K562 (cell line): ENCODE results near the gene APP. TPM values are rescaled to one million over a fixed set of nuclear protein-coding genes. Genes with fewer than 3 reads are reported as not detected.

Experiments used
- ATAC-seq: fragments of 200-7000 bp; cut with Tn5 transposase; 3 replicates; pipeline ENCODE4 v1.9.1; 2020; ENCODE audit warnings: moderate library complexity
- BruUV-seq: library from RNA; stranded (reverse); fragments of 400-500 nt; replicated peaks from 2 replicates; lab custom pipeline; 2021; lab: Mats Ljungman, UMichigan
- CTCF ChIA-PET: fragments of 300-600 bp; formaldehyde crosslinking; extraction: SDS; loops from one replicate; lab custom pipeline; 2021; ENCODE audit warnings: low intra/inter-chr PET ratio; lab: Yijun Ruan, JAX
- POLR2A ChIA-PET: fragments of 300-600, 350-650 bp; sonication (Branson Sonifier 250); formaldehyde crosslinking; extraction: SDS; loops from one replicate; lab custom pipeline; 2021; ENCODE audit warnings: antibody characterized with exemption, inconsistent platforms; lab: Yijun Ruan, JAX
- DNase-seq, 4 experiments: peaks; one replicate each; pipeline versions ENCODE4 v3.0.0 to v3.0.0-alpha.2; 2011 to 2018; ENCODE audit warnings: low spot score in 3 of 4, mixed read lengths in 3 of 4; ENCODE audit errors: extremely low read depth in 1 of 4
- FAIRE-seq: peaks from 2 replicates; lab custom pipeline; 2011; peaks lifted over from hg19 to GRCh38; lab: Jason Lieb, UNC
- H2AFZ ChIP-seq: 2 replicates; pipeline ENCODE4 v1.6.0; 2011; ENCODE audit warnings: low read depth, low read length, control low read depth, inconsistent platforms
- H3K27ac ChIP-seq: fragments of 200-600 bp; 3 replicates; pipeline ENCODE4 v1.8.0; 2011; ENCODE audit warnings: low read depth, mild to moderate bottlenecking, control low read depth, inconsistent platforms, low read length, moderate library complexity, mixed read lengths; ENCODE audit errors: extremely low read depth
- H3K27me3 ChIP-seq, 2 experiments: fragments of 300-600 bp in 1 of 2; 2 replicates in 1 of 2; 3 replicates in 1 of 2; pipeline versions ENCODE4 v1.6.0 to v1.8.0; 2011; ENCODE audit warnings: inconsistent platforms in 2 of 2, low read length in 2 of 2, mild to moderate bottlenecking in 1 of 2, mixed read lengths in 1 of 2, moderate library complexity in 1 of 2; ENCODE audit not compliant: control insufficient read depth in 2 of 2, insufficient read depth in 2 of 2
- H3K36me3 ChIP-seq: fragments of 300-600 bp; 3 replicates; pipeline ENCODE4 v1.8.0; 2011; ENCODE audit warnings: mild to moderate bottlenecking, low read length, inconsistent platforms; ENCODE audit not compliant: control insufficient read depth, insufficient read depth
- H3K4me1 ChIP-seq, 2 experiments: fragments of 200-600 bp in 1 of 2; replicated peaks in 1 of 2; 2 replicates in 1 of 2; 3 replicates in 1 of 2; pipeline versions ENCODE4 v1.5.1 to v1.8.0; 2011; ENCODE audit warnings: inconsistent platforms in 2 of 2, low read length in 2 of 2, mild to moderate bottlenecking in 1 of 2, mixed read lengths in 1 of 2, moderate library complexity in 1 of 2; ENCODE audit not compliant: control insufficient read depth in 2 of 2, insufficient read depth in 2 of 2
- H3K4me2 ChIP-seq: 2 replicates; pipeline ENCODE4 v1.6.1; 2011; ENCODE audit warnings: low read length, control low read depth, inconsistent platforms, mixed read lengths; ENCODE audit not compliant: insufficient read depth
- H3K4me3 ChIP-seq: fragments of 200-600 bp; sonication (generic), shearing (Covaris generic); 2 replicates; pipeline ENCODE4 v1.5.1; 2016; ENCODE audit warnings: control low read depth, inconsistent platforms
- H3K79me2 ChIP-seq: fragments of 200-600 bp; 3 replicates; pipeline ENCODE4 v1.8.0; 2011; ENCODE audit warnings: low read length, inconsistent platforms; ENCODE audit not compliant: control insufficient read depth, insufficient read depth
- H3K9ac ChIP-seq, 2 experiments: 2 replicates each; pipeline versions ENCODE4 v1.6.0 to v1.6.1; 2011; ENCODE audit warnings: low read depth in 2 of 2, low read length in 2 of 2, control low read depth in 1 of 2, inconsistent platforms in 1 of 2, mild to moderate bottlenecking in 1 of 2, mixed read lengths in 1 of 2; ENCODE audit not compliant: insufficient read depth in 1 of 2
- H3K9me1 ChIP-seq: one replicate; pipeline ENCODE4 v1.6.0; 2011; ENCODE audit warnings: inconsistent platforms, mild to moderate bottlenecking, low read length, moderate library complexity; ENCODE audit not compliant: control insufficient read depth, insufficient read depth
- H3K9me3 ChIP-seq: replicated peaks from 2 replicates; pipeline ENCODE4 v1.5.1; 2011; ENCODE audit warnings: low read depth, low read length, inconsistent platforms; ENCODE audit not compliant: control insufficient read depth, insufficient read depth
- H4K20me1 ChIP-seq: replicated peaks from 2 replicates; pipeline ENCODE4 v1.6.1; 2011; ENCODE audit warnings: low read length, inconsistent platforms, mixed read lengths; ENCODE audit not compliant: control insufficient read depth, insufficient read depth
- CAMTA2 ChIP-seq: fragments of 250-450 bp; sonication (Bioruptor Pico); conservative IDR thresholded peaks from 2 replicates; pipeline ENCODE4 v1.5.1; 2022
- FUS ChIP-seq: fragments of 200-400 bp; formaldehyde crosslinking; optimal IDR thresholded peaks from 2 replicates; pipeline ENCODE3; 2017; ENCODE audit warnings: low read depth, low read length
- GABPA ChIP-seq: fragments of 200-800 bp; sonication (Bioruptor generic); conservative IDR thresholded peaks from 2 replicates; pipeline ENCODE4 v1.6.1; 2016; ENCODE audit warnings: low read depth, missing genetic modification characterization, missing compliant biosample characterization
- IRF1 ChIP-seq: sonication (generic); formaldehyde crosslinking; IDR thresholded peaks from 2 replicates; pipeline ENCODE4 v1.8.0; 2022; ENCODE audit warnings: missing genetic modification reagents, mild to moderate bottlenecking, borderline replicate concordance
- MEF2D ChIP-seq: conservative IDR thresholded peaks from 2 replicates; pipeline ENCODE4 v1.6.1; 2016; ENCODE audit warnings: low read depth, missing genetic modification characterization, missing compliant biosample characterization
- MNT ChIP-seq, 2 experiments: fragments of 450-650 bp; conservative IDR thresholded peaks; 2 replicates each; pipeline ENCODE4 v1.6.1; 2017; ENCODE audit warnings: mild to moderate bottlenecking in 2 of 2, moderate library complexity in 2 of 2
- NFE2 ChIP-seq: IDR thresholded peaks from 2 replicates; pipeline ENCODE4 v1.6.1; 2014; ENCODE audit warnings: antibody characterized with exemption, low read depth
- SFPQ ChIP-seq: fragments of 200-400 bp; formaldehyde crosslinking; IDR thresholded peaks from 2 replicates; pipeline ENCODE4 v1.6.1; 2017; ENCODE audit warnings: mild to moderate bottlenecking, low read depth, low read length, moderate library complexity
- SIX5 ChIP-seq, 2 experiments: IDR thresholded peaks; 2 replicates each; pipeline ENCODE4 v1.6.1; 2011; ENCODE audit warnings: low read length in 2 of 2, borderline replicate concordance in 1 of 2, low read depth in 1 of 2, mild to moderate bottlenecking in 1 of 2, moderate library complexity in 1 of 2; ENCODE audit not compliant: insufficient read depth in 1 of 2
- SLC30A9 ChIP-seq: fragments of 250-450 bp; sonication (Bioruptor Pico); IDR thresholded peaks from 2 replicates; pipeline ENCODE4 v1.8.0; 2022; ENCODE audit warnings: mild to moderate bottlenecking, moderate library complexity
- SMARCB1 ChIP-seq: IDR thresholded peaks from 2 replicates; pipeline ENCODE4 v1.6.1; 2011; ENCODE audit warnings: improper control_type of control experiment, low read depth; ENCODE audit not compliant: insufficient read length
- ZBTB2 ChIP-seq: fragments of 450-650 bp; IDR thresholded peaks from 2 replicates; pipeline ENCODE4 v1.6.1; 2016; ENCODE audit warnings: antibody characterized with exemption
- ZNF311 ChIP-seq: fragments of 250-450 bp; sonication (Bioruptor Pico); IDR thresholded peaks from 2 replicates; pipeline ENCODE4 v1.4.0; 2020; ENCODE audit warnings: mild to moderate bottlenecking, moderate library complexity
- WGBS: fragments of 100-300 bp; shearing (Covaris generic); methylation state at CpG from one replicate; pipeline ENCODE4 v1.1.6; 2016; ENCODE audit warnings: low coverage, mixed read lengths; ENCODE audit not compliant: insufficient coverage; ENCODE audit errors: missing lambda C conversion rate; 5-methylcytosine and 5-hydroxymethylcytosine counted together
- in situ Hi-C: fragments of 300-500 bp; cut with MboI; formaldehyde crosslinking; loops from 4 replicates; pipeline ENCODE4 v1.15.0; 2018; ENCODE audit warnings: inconsistent platforms, mixed read lengths
- intact Hi-C: fragments of 100-400 bp; cut with micrococcal nuclease; formaldehyde crosslinking; loops from 2 replicates; pipeline ENCODE4 v1.14.2; 2022
- polyA plus RNA-seq, 8 experiments: library from polyadenylated mRNA; depleted of rRNA in 4 of 8; stranded (reverse) in 5 of 8; unstranded in 3 of 8; fragments of >200 nt; fragmentation: Nextera tagmentation in 2 of 8; fragmentation: Illumina TruSeq in 1 of 8; extraction: Ambion mirVana in 2 of 8; extraction: Trizol in 1 of 8; gene quantifications; 2 replicates each; pipeline versions ENCODE4 v1.2.1 to v1.2.3, GENCODE V29; 2011 to 2014; ENCODE audit warnings: inconsistent platforms in 1 of 8, missing spikeins in 1 of 8
- total RNA-seq, 7 experiments: library from RNA; depleted of rRNA in 6 of 7; stranded (reverse); fragments of >200 nt in 6 of 7; fragmentation: Illumina TruSeq in 2 of 7; extraction: Trizol in 2 of 7; gene quantifications; 2 replicates each; pipeline versions ENCODE4 v1.2.1 to v1.2.3, GENCODE V29; 2011 to 2021; ENCODE audit warnings: low replicate concordance in 1 of 7

The APP gene
- total and polyA plus RNA-seq, 9 of the 15 experiments (the other 6 are each of a cell fraction or from before 2014, with no cell fraction given): 0.01 to 1.5 (median 0.16) TPM; not detected in 5

- no peak overlapping the region for H3K27ac ChIP-seq
- no peaks in the 10 kb centered on the region for H3K79me2 ChIP-seq
- no peak for ATAC-seq
- no peak overlapping the region for H2AFZ ChIP-seq
- H3K27me3 ChIP-seq: no peaks in the 10 kb centered on the region
- CTCF ChIA-PET: no interaction called here
- TF ChIP-seq SFPQ (no peak), NFE2 (no peak), ZNF311 (CRISPR knock-in tag) (no peak), SMARCB1 (no peak), ZBTB2 (no peak), SLC30A9 (CRISPR knock-in tag) (no peak), GABPA (tag) (no peak), FUS (no peak), CAMTA2 (CRISPR knock-in tag) (no peak), SIX5 (IDR thresholded peaks at IDR 0.05; ENCODE audit: borderline replicate concordance in 1 of 2, insufficient read depth in 1 of 2, low read depth in 1 of 2, low read length in 2 of 2) (no peak), IRF1 (CRISPR knock-in tag) (no peak), MNT (conservative IDR thresholded peaks at IDR 0.05) (no peak), MEF2D (tag) (no peak)
- no peak for FAIRE-seq
- no peaks in the 10 kb centered on the region for H3K4me1 ChIP-seq
- H4K20me1 ChIP-seq: no peaks in the 10 kb centered on the region
- BruUV-seq: no TSS peak
- WGBS: 0% methylated on average over 1 of the region's 1 CpG
- in situ Hi-C loops (no loop called here), intact Hi-C loops (no loop called here)
- no peak overlapping the region for H3K9ac ChIP-seq
- H3K4me2 ChIP-seq: no peak overlapping the region
- DNase-seq: no peak
- no peaks in the 10 kb centered on the region for H3K9me1 ChIP-seq
- POLR2A ChIA-PET: no interaction called here
- H3K4me3 ChIP-seq: no peak overlapping the region
- no peaks in the 10 kb centered on the region for H3K36me3 ChIP-seq
- no peaks in the 10 kb centered on the region for H3K9me3 ChIP-seq
Observed at GRCh38 chr21:26020510-26020909, 150.1 kb downstream of the APP start.
